Body of pancreas (tissue), 4 donors: ENCODE data around the gene CHST13. TPM values are rescaled to one million over a fixed set of nuclear protein-coding genes. Genes with fewer than 3 reads are reported as not detected.
A peak's percentile ranks its signal among the peaks of the same experiment; 100 is the strongest.

Experiments used
- ATAC-seq: fragments of 150-250 bp; one replicate; pipeline ENCODE4 v1.9.1; 2016
- DNase-seq, 4 donors: peaks; one replicate each; pipeline ENCODE4 v3.0.0-alpha.2; 2019
- H3K27ac ChIP-seq, 4 donors: fragments of 200-600 bp; sonication (generic); 1 replicate in 3 of 4; 2 replicates in 1 of 4; pipeline versions ENCODE4 v1.5.1 to v1.6.1; 2016 to 2019; ENCODE audit warnings: mild to moderate bottlenecking in 1 of 4, mixed read lengths in 1 of 4, moderate library complexity in 1 of 4
- H3K27me3 ChIP-seq, 2 donors: fragments of 200-600 bp; sonication (generic); one replicate each; pipeline ENCODE4 v1.6.0; 2016; ENCODE audit warnings: mild to moderate bottlenecking in 1 of 2
- H3K36me3 ChIP-seq, 2 donors: fragments of 200-600 bp; sonication (generic); replicated peaks in 1 of 2; 2 replicates each; pipeline ENCODE4 v1.5.1; 2016; ENCODE audit warnings: low read depth in 2 of 2; ENCODE audit not compliant: insufficient read depth in 1 of 2
- H3K4me1 ChIP-seq: fragments of 200-600 bp; sonication (generic); one replicate; pipeline ENCODE4 v1.6.0; 2016
- H3K4me3 ChIP-seq, 2 donors: fragments of 200-600 bp; sonication (generic); 1 replicate in 1 of 2; 2 replicates in 1 of 2; pipeline ENCODE4 v1.5.1; 2016 to 2019
- H3K9me3 ChIP-seq, 3 donors: fragments of 200-600 bp; sonication (generic); 1 replicate in 2 of 3; 2 replicates in 1 of 3; pipeline ENCODE4 v1.5.1; 2016
- POLR2A ChIP-seq, 3 donors: fragments of 450-650 bp; IDR thresholded peaks; one replicate each; pipeline ENCODE4 v1.6.1; 2016; ENCODE audit warnings: antibody characterized with exemption in 3 of 3, mild to moderate bottlenecking in 2 of 3
- WGBS, 2 donors: methylation state at CpG; one replicate each; pipeline ENCODE4 v1.1.5; 2017; 5-methylcytosine and 5-hydroxymethylcytosine counted together
- intact Hi-C: fragments of 100-400 bp; cut with DNase I; formaldehyde crosslinking; loops from one replicate; pipeline ENCODE4 v1.15.1; 2023
- total RNA-seq, 2 donors: library from RNA; depleted of rRNA; stranded (reverse); fragments of >200 nt; gene quantifications; one replicate each; pipeline ENCODE4 v1.1.0, GENCODE V29; 2016
- TF ChIP-seq, protein P1 (sequence below), 7 experiments: fragments of 450-650 bp in 4 of 7; fragments of 200-600 bp in 3 of 7; sonication (generic) in 3 of 7; IDR thresholded peaks; one replicate each; pipeline ENCODE4 v1.5.1; 2016 to 2019; ENCODE audit warnings: antibody characterized with exemption in 7 of 7

The CHST13 gene
- total RNA-seq, 2 donors from 2014 or later = 2.3 TPM; not detected in 1

DNA sequence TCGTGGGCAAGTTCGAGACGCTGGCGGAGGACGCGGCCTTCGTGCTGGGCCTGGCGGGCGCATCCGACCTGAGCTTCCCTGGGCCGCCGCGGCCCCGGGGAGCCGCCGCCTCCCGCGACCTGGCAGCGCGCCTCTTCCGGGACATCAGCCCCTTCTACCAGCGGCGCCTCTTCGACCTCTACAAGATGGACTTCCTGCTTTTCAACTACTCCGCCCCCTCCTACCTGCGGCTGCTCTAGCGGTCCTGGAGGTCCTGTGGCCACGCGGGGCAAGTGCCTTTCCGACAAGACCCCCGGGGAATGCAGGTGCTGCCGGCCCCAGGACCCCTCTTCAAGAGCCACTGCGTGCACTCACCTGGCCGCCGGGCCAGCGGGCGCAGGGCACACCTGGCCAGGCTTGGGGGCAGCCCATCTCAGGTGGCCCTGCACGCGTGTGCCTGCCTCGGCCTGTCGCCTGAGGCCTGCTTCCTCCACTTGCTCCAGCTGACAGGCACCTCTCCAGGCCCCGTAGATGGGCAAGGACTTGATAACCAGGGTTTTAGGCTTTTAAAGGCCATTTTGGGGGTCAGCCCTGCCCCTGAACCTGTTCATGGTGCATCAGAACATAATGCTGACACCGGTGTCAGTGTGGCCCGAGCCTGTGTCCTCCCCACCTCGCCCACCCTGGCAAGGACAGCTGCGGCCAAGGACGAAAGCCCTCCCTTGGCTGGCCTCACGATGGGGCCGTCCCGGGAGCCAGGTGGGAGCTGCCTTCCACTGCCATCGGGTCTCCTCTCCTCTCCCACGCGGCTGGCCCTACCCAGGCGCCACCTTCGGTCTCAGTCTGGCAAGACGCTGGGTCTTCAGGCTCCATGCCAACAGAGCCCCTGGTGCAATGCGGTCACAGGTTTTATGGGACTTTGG, 18.6 kb downstream of the CHST13 start:
- Histone ChIP-seq H3K4me1 (no peaks in the 10 kb centered on the region), H3K27me3 (no peaks in the 10 kb centered on the region), H3K36me3 (no peaks in the 10 kb centered on the region), H3K4me3 (no peak overlapping the region), H3K27ac (no peak overlapping the region), H3K9me3 (no peaks in the 10 kb centered on the region)
- ATAC-seq (no peak), DNase-seq (peak in 3 of 4 donors; percentile 4 to 9 (median 9))
- WGBS, 2 donors = 81 to 83% methylated on average over 36 to 51 of the region's 57 CpGs
- intact Hi-C loops = no loop called here
- TF ChIP-seq POLR2A (IDR thresholded peaks at IDR 0.05) = no peak
- TF ChIP-seq, protein P1, sequence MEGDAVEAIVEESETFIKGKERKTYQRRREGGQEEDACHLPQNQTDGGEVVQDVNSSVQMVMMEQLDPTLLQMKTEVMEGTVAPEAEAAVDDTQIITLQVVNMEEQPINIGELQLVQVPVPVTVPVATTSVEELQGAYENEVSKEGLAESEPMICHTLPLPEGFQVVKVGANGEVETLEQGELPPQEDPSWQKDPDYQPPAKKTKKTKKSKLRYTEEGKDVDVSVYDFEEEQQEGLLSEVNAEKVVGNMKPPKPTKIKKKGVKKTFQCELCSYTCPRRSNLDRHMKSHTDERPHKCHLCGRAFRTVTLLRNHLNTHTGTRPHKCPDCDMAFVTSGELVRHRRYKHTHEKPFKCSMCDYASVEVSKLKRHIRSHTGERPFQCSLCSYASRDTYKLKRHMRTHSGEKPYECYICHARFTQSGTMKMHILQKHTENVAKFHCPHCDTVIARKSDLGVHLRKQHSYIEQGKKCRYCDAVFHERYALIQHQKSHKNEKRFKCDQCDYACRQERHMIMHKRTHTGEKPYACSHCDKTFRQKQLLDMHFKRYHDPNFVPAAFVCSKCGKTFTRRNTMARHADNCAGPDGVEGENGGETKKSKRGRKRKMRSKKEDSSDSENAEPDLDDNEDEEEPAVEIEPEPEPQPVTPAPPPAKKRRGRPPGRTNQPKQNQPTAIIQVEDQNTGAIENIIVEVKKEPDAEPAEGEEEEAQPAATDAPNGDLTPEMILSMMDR (IDR thresholded peaks at IDR 0.05) = no peak

DNA sequence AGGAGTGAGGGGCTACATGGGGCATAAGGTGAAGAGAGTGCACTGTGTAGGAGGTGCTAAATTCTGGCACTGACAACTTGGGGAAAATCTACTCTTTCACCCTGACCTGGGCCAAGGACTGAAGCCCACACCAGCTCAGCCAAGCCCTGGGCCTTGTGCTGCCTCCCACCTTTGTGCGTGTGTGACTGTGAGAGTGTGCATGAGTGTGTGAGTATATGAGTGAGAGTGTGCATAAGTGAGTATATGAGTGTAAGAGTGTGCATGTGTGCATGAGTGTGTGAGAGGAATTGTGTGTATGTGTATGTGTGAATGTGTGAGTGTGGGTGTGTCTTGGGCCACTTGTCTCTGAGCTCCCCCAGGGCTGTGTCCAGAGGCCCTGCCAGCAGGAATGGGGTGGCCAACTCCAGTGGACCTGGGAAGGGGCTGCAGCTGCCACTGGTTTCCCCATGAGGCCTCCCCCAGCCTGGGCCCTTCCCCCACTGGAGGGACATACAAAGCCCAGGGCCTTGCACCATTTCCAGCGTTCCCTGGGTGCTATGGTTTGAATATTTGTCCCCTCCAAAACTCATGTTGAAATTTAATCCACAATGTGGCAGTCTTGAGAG, 19.6 kb downstream of the CHST13 start:
- H3K27ac ChIP-seq = no peak overlapping the region
- no peaks in the 10 kb centered on the region for H3K4me1 ChIP-seq
- no peak overlapping the region for H3K4me3 ChIP-seq
- no peak for TF ChIP-seq POLR2A (IDR thresholded peaks at IDR 0.05)
- TF ChIP-seq, protein P1 (IDR thresholded peaks at IDR 0.05) = no peak
- 82 to 83% methylated on average over 2 of the region's 2 CpGs for WGBS, 2 donors
- no peak for ATAC-seq
- H3K9me3 ChIP-seq = no peaks in the 10 kb centered on the region
- DNase-seq = peak in 1 of 4 donors; percentile 4
- intact Hi-C loops = no loop called here
- H3K36me3 ChIP-seq = no peaks in the 10 kb centered on the region
- no peaks in the 10 kb centered on the region for H3K27me3 ChIP-seq

DNA sequence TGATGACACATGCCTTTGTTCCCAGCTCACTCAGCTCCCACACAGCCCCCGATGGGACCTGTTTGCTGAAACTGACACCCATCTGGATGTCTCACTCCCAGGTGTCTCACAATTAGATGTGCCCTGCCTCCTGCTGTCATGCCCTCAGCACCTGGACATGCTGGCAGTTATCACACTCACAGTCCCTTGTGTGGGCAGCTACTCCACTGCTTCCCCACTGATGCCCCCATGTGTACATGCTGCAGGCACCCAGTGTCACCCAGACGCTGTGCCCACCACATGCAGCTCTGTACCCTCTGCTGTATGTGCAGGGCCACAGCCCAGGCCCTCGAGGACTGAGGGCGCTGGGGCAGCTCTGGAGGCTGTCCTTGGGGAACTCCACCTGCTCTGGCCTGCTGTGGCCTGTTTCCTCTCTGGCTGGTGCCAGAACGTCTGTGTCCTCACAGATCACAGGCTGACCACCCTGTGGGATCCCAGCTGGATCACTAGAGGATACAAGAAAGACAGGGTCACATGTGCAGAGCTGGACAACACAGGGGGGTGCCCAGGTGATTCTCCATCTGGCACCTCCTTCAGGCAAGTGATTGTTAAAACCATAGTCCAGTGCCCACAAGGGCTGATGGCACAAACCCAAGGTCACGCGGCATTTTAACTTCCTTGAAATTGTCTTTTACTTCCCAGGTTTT, 20.8 kb downstream of the CHST13 start:
- no peak overlapping the region for H3K27ac ChIP-seq
- ATAC-seq (no peak), DNase-seq (peak in 2 of 4 donors; percentile 4 to 5)
- intact Hi-C loops = no loop called here
- H3K36me3 ChIP-seq = no peaks in the 10 kb centered on the region
- H3K9me3 ChIP-seq = no peaks in the 10 kb centered on the region
- no peaks in the 10 kb centered on the region for H3K4me1 ChIP-seq
- TF ChIP-seq, protein P1 (IDR thresholded peaks at IDR 0.05) = no peak
- no peak for TF ChIP-seq POLR2A (IDR thresholded peaks at IDR 0.05)
- no peaks in the 10 kb centered on the region for H3K27me3 ChIP-seq
- H3K4me3 ChIP-seq = no peak overlapping the region
- WGBS, 2 donors = 55 to 73% methylated on average over 3 to 7 of the region's 7 CpGs

DNA sequence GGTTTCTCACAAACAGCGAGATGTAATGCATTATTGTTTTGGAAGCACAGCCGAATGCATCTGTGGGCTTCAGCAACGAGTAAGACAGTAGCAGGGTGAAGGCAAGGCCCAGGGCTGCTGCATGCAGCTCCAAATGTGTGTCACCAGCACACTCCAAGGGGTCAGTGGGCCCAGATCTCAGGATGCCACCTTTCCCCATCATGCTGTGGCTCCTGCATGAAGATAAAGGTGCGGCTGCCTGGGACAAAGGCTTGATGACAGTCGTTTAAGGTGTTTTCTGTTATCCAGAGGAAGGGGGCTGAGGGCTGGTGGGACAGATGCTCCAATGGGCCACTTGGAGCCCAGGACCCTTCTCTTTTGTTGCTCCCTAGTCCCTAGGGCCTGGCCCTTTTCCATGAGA, 21.6 kb downstream of the CHST13 start:
- DNase-seq (no peak), ATAC-seq (no peak)
- Histone ChIP-seq H3K9me3 (no peaks in the 10 kb centered on the region), H3K27ac (no peak overlapping the region), H3K4me3 (no peak overlapping the region), H3K36me3 (no peaks in the 10 kb centered on the region), H3K27me3 (no peaks in the 10 kb centered on the region), H3K4me1 (no peaks in the 10 kb centered on the region)
- 77 to 85% methylated on average over 5 of the region's 5 CpGs for WGBS, 2 donors
- intact Hi-C loops = no loop called here
- TF ChIP-seq, protein P1 (IDR thresholded peaks at IDR 0.05) = no peak
- TF ChIP-seq POLR2A (IDR thresholded peaks at IDR 0.05) = no peak
